ENCODE results near the gene VAPB.

DNA sequence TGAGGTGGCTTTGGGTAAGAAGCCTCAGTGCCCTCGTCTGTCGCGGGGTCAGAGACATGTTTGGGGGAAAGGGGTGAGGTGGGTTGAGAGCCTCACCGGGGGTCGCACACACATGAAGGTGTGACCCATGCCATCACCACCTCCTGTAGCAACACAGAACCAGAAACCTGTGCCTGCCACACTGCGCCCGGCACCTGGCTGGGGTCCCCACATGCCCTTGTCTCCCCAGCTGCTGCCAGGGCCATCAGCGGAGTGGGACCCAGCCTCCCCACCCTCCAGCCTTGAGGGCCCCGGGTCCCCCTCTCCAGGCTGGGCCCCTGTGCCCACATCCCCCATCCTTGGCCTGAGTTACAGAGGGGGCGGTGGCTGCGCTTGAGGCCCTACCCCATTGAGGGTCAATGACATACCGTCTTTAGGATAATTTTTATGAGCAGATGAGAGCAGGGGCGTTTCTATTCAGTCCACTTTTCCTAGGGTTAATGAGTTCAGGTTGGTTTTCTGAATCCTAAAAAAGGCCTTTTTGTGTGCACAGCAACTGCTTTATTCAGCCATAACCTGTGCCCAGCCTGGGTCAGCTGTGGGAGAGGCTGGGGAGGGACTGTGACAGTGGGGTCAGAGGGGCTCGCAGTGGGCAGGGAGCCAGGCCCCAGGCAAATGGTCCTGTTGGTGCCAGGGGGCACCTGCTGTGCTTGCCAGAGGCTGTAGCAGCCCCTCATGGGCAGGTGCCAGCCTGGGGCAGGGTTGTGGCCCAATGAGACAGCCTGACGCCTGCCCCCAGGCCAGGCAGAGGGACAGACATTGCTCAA, 106.8 kb downstream of the VAPB start:
- TF ChIP-seq, protein P1, sequence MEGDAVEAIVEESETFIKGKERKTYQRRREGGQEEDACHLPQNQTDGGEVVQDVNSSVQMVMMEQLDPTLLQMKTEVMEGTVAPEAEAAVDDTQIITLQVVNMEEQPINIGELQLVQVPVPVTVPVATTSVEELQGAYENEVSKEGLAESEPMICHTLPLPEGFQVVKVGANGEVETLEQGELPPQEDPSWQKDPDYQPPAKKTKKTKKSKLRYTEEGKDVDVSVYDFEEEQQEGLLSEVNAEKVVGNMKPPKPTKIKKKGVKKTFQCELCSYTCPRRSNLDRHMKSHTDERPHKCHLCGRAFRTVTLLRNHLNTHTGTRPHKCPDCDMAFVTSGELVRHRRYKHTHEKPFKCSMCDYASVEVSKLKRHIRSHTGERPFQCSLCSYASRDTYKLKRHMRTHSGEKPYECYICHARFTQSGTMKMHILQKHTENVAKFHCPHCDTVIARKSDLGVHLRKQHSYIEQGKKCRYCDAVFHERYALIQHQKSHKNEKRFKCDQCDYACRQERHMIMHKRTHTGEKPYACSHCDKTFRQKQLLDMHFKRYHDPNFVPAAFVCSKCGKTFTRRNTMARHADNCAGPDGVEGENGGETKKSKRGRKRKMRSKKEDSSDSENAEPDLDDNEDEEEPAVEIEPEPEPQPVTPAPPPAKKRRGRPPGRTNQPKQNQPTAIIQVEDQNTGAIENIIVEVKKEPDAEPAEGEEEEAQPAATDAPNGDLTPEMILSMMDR (IDR thresholded peaks at IDR 0.05; ENCODE audit: insufficient read depth, low read length) = no peak
- TF ChIP-seq POLR2AphosphoS5 (IDR thresholded peaks at IDR 0.05; ENCODE audit: low read depth) (no peak), SPI1 (IDR thresholded peaks at IDR 0.05; ENCODE audit: borderline replicate concordance, low read depth) (no peak)
